DOHH2 (cell line): Measurements from ENCODE around the gene ALKBH4.

ENCODE experiments used
- EZH2phosphoT487 ChIP-seq: fragments of 200-600 bp; sonication (generic); IDR thresholded peaks from 2 replicates; pipeline ENCODE4 v1.6.1; 2017; ENCODE audit warnings: borderline replicate concordance, mild to moderate bottlenecking, antibody characterized with exemption, low read length, moderate library complexity, mixed read lengths
- TF ChIP-seq, protein P1 (sequence below): fragments of 200-600 bp; sonication (generic); IDR thresholded peaks from one replicate; pipeline ENCODE4 v1.5.1; 2014; ENCODE audit warnings: antibody characterized with exemption, mild to moderate bottlenecking, low read depth, low read length; ENCODE audit not compliant: poor library complexity, severe bottlenecking

DNA sequence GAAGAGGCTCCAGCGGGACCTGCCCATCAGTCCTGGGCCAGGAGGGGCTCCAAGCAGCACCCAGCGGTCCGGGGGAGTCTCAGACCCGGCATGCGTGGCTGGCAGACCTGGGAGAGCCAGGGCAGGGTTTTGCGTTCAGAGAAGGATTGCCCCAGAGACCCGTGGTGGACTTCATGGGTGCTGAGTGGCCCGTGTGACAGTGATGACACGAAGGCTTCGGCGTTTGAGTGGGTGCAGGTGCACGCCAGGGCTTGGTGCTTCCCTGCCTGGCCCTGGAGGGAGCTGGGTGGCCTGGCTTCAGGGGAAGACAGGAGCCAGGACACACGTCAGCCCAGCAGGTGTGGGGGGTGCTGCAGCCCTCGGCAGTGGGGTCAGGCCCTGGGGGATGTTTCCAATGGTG lies 17.4 kb downstream of the ALKBH4 start:
- TF ChIP-seq, protein P1, sequence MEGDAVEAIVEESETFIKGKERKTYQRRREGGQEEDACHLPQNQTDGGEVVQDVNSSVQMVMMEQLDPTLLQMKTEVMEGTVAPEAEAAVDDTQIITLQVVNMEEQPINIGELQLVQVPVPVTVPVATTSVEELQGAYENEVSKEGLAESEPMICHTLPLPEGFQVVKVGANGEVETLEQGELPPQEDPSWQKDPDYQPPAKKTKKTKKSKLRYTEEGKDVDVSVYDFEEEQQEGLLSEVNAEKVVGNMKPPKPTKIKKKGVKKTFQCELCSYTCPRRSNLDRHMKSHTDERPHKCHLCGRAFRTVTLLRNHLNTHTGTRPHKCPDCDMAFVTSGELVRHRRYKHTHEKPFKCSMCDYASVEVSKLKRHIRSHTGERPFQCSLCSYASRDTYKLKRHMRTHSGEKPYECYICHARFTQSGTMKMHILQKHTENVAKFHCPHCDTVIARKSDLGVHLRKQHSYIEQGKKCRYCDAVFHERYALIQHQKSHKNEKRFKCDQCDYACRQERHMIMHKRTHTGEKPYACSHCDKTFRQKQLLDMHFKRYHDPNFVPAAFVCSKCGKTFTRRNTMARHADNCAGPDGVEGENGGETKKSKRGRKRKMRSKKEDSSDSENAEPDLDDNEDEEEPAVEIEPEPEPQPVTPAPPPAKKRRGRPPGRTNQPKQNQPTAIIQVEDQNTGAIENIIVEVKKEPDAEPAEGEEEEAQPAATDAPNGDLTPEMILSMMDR = no peak
- no peak for TF ChIP-seq EZH2phosphoT487
